Raji (cell line): ENCODE measurements around the gene PLOD2.

Experiments
- POLR2A ChIP-seq: IDR thresholded peaks from 2 replicates; pipeline ENCODE4 v1.6.1; 2011; ENCODE audit warnings: low read depth, low read length, control low read depth; ENCODE audit not compliant: insufficient read depth

PLOD2 gene

GRCh38 chr3:146067048-146067447 lies 93.9 kb downstream of the PLOD2 start:
- no peak for TF ChIP-seq POLR2A

- TF ChIP-seq POLR2A: no peak
Measured at GRCh38 chr3:146065573-146066006, 95.4 kb downstream of the PLOD2 start.

- no peak for TF ChIP-seq POLR2A
Measured at GRCh38 chr3:146058241-146058640, 102.7 kb downstream of the PLOD2 start.

- no peak for TF ChIP-seq POLR2A
Measured at GRCh38 chr3:146052791-146053310, 108.1 kb downstream of the PLOD2 start.

- TF ChIP-seq POLR2A: no peak
Measured at GRCh38 chr3:146052056-146052790, 108.8 kb downstream of the PLOD2 start.

- no peak for TF ChIP-seq POLR2A
Measured at GRCh38 chr3:146050691-146051090, 110.3 kb downstream of the PLOD2 start.

- TF ChIP-seq POLR2A: no peak
Measured at GRCh38 chr3:146047485-146047884, 113.5 kb downstream of the PLOD2 start.

GRCh38 chr3:146044046-146044445 lies 116.9 kb downstream of the PLOD2 start:
- TF ChIP-seq POLR2A: no peak

- TF ChIP-seq POLR2A: no peak
Measured at GRCh38 chr3:146040630-146041029, 120.4 kb downstream of the PLOD2 start.

GRCh38 chr3:146037697-146038096 lies 123.3 kb downstream of the PLOD2 start:
- TF ChIP-seq POLR2A: no peak

GRCh38 chr3:146036281-146036680 lies 124.7 kb downstream of the PLOD2 start:
- no peak for TF ChIP-seq POLR2A

GRCh38 chr3:146035366-146035765 lies 125.6 kb downstream of the PLOD2 start:
- TF ChIP-seq POLR2A: no peak

GRCh38 chr3:146033950-146034349 lies 127.0 kb downstream of the PLOD2 start:
- TF ChIP-seq POLR2A: no peak

- TF ChIP-seq POLR2A: no peak
Measured at GRCh38 chr3:146026547-146026946, 134.4 kb downstream of the PLOD2 start.

- no peak for TF ChIP-seq POLR2A
Measured at GRCh38 chr3:146024260-146024659, 136.7 kb downstream of the PLOD2 start.

- TF ChIP-seq POLR2A: no peak
Measured at GRCh38 chr3:146020969-146021368, 140.0 kb downstream of the PLOD2 start.

GRCh38 chr3:146019508-146019907 lies 141.5 kb downstream of the PLOD2 start:
- TF ChIP-seq POLR2A: no peak
